Activated B cell treated with CpG ODN at 0.5 μM for 24 hours (primary cell): Measurements from ENCODE around the gene LDB3. TPM values are rescaled to one million over a fixed set of nuclear protein-coding genes. Genes with fewer than 3 reads are reported as not detected.

Experiments used
- ATAC-seq: fragments of 200-7000 bp; cut with Tn5 transposase; one replicate; pipeline ENCODE4 v1.10.0; 2021; ENCODE audit warnings: low read depth, mild to moderate bottlenecking, moderate library complexity
- CTCF ChIA-PET: fragments of 350-600 bp; sonication (Branson Sonifier 250); formaldehyde crosslinking; loops from one replicate; lab custom pipeline; 2021; ENCODE audit warnings: antibody characterized with exemption; lab: Charles Lee
- POLR2A ChIA-PET: fragments of 350-600 bp; sonication (Branson Sonifier 250); formaldehyde crosslinking; loops from one replicate; lab custom pipeline; 2021; ENCODE audit warnings: antibody characterized with exemption; lab: Charles Lee
- DNase-seq: peaks from one replicate; pipeline ENCODE4 v3.0.0; 2022
- H3K27ac Mint-ChIP-seq: one replicate; pipeline ENCODE4 v1.8.0; 2020; ENCODE audit warnings: mixed read lengths
- H3K27me3 Mint-ChIP-seq: one replicate; pipeline ENCODE4 v1.8.0; 2021; ENCODE audit warnings: mixed read lengths
- H3K36me3 Mint-ChIP-seq: one replicate; pipeline ENCODE4 v1.8.0; 2021; ENCODE audit warnings: low read depth, mixed read lengths
- H3K4me1 Mint-ChIP-seq: one replicate; pipeline ENCODE4 v1.8.0; 2021; ENCODE audit warnings: mixed read lengths
- H3K4me3 Mint-ChIP-seq: one replicate; pipeline ENCODE4 v1.8.0; 2020; ENCODE audit warnings: mild to moderate bottlenecking, mixed read lengths
- H3K9me3 Mint-ChIP-seq: one replicate; pipeline ENCODE4 v1.8.0; 2020; ENCODE audit warnings: mixed read lengths
- intact Hi-C: fragments of 100-400 bp; cut with micrococcal nuclease; formaldehyde crosslinking; loops from one replicate; pipeline ENCODE4 v1.15.1; 2024
- total RNA-seq: library from RNA; stranded (reverse); gene quantifications from 2 replicates; pipeline ENCODE4 v1.2.3, GENCODE V29; 2022
- TF ChIP-seq, protein P1 (sequence below): fragments of 200-600 bp; IDR thresholded peaks from one replicate; pipeline ENCODE4 v1.8.0; 2022; ENCODE audit warnings: antibody characterized with exemption, mild to moderate bottlenecking

Gene LDB3
- total RNA-seq, 1 donor from 2014 or later, result not detected

DNA sequence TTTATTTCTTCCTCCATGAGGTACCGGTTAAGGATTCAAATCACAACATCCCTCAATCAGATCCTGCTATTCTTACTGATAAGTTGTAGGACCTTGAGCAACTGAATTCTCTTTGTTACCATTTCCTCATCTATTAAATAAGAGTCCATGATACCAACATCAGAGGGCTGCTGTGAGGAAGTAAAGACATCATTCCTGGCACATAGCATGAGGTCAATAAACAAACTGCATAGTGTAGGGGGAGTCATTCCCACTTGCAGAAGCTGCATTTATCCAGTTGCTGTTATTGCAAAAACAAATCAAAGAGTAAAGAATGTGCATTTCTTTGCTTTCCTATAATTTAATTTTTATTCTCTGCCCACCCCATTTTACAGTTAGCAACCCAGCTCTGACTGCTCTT lies 36.8 kb downstream of the LDB3 start:
- Mint-ChIP-seq H3K27ac (no peak overlapping the region), H3K4me1 (no peaks in the 10 kb centered on the region), H3K9me3 (no peaks in the 10 kb centered on the region), H3K27me3 (no peaks in the 10 kb centered on the region), H3K4me3 (no peak overlapping the region), H3K36me3 (no peaks in the 10 kb centered on the region)
- DNase-seq (no peak), ATAC-seq (no peak)
- intact Hi-C loops, result no loop called here
- CTCF ChIA-PET, result no interaction called here
- POLR2A ChIA-PET, result no interaction called here
- TF ChIP-seq, protein P1, sequence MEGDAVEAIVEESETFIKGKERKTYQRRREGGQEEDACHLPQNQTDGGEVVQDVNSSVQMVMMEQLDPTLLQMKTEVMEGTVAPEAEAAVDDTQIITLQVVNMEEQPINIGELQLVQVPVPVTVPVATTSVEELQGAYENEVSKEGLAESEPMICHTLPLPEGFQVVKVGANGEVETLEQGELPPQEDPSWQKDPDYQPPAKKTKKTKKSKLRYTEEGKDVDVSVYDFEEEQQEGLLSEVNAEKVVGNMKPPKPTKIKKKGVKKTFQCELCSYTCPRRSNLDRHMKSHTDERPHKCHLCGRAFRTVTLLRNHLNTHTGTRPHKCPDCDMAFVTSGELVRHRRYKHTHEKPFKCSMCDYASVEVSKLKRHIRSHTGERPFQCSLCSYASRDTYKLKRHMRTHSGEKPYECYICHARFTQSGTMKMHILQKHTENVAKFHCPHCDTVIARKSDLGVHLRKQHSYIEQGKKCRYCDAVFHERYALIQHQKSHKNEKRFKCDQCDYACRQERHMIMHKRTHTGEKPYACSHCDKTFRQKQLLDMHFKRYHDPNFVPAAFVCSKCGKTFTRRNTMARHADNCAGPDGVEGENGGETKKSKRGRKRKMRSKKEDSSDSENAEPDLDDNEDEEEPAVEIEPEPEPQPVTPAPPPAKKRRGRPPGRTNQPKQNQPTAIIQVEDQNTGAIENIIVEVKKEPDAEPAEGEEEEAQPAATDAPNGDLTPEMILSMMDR, result no peak

- intact Hi-C loops, result no loop called here
- H3K27ac Mint-ChIP-seq, result no peak overlapping the region
- no peak for ATAC-seq
- H3K4me1 Mint-ChIP-seq, result peaks cover 5% of the 10 kb centered on the region
- no peaks in the 10 kb centered on the region for H3K27me3 Mint-ChIP-seq
- no peak overlapping the region for H3K4me3 Mint-ChIP-seq
- DNase-seq, result no peak
- TF ChIP-seq, protein P1, result no peak
- no peaks in the 10 kb centered on the region for H3K9me3 Mint-ChIP-seq
- ChIA-PET POLR2A (no interaction called here), CTCF (no interaction called here)
- no peaks in the 10 kb centered on the region for H3K36me3 Mint-ChIP-seq
These were observed 37.6 kb downstream of the LDB3 start for GRCh38 chr10:86705905-86706304.

- POLR2A ChIA-PET, result no interaction called here
- Mint-ChIP-seq H3K4me3 (no peak overlapping the region), H3K36me3 (no peaks in the 10 kb centered on the region), H3K27ac (no peak overlapping the region), H3K4me1 (peaks cover 6% of the 10 kb centered on the region), H3K27me3 (no peaks in the 10 kb centered on the region), H3K9me3 (no peaks in the 10 kb centered on the region)
- CTCF ChIA-PET, result no interaction called here
- intact Hi-C loops, result no loop called here
- TF ChIP-seq, protein P1, result no peak
- no peak for ATAC-seq
- no peak for DNase-seq
These were observed 38.1 kb downstream of the LDB3 start for GRCh38 chr10:86706401-86706841.

GRCh38 chr10:86706977-86707376 lies 38.7 kb downstream of the LDB3 start:
- no peak overlapping the region for H3K27ac Mint-ChIP-seq
- intact Hi-C loops, result no loop called here
- no peaks in the 10 kb centered on the region for H3K36me3 Mint-ChIP-seq
- POLR2A ChIA-PET, result no interaction called here
- DNase-seq (no peak), ATAC-seq (no peak)
- H3K4me1 Mint-ChIP-seq, result peaks cover 6% of the 10 kb centered on the region
- CTCF ChIA-PET, result no interaction called here
- H3K9me3 Mint-ChIP-seq, result no peaks in the 10 kb centered on the region
- no peaks in the 10 kb centered on the region for H3K27me3 Mint-ChIP-seq
- TF ChIP-seq, protein P1, result no peak
- no peak overlapping the region for H3K4me3 Mint-ChIP-seq

DNA sequence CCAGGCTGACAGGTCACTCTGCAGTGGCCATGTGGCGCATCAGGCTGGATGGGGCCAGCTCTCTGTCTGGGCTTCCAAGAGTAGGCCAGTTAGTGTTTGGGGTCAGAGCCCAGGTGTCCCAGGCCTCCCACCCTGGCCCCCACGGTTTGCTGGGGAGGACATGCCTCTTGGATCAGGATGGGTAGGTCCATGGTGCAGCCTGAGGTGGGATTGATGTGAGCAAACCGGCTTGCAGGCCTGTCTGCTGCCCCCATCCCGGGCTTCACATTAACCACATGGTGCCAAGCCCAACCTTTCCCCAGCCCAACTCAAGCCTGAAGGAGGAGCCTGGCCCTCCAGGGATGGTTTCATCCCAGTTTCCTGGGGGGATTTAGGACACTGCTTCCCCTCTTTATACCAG lies 39.2 kb downstream of the LDB3 start:
- DNase-seq, result no peak
- ChIA-PET POLR2A (no interaction called here), CTCF (no interaction called here)
- Mint-ChIP-seq H3K9me3 (no peaks in the 10 kb centered on the region), H3K4me3 (no peak overlapping the region), H3K36me3 (peaks cover 2% of the 10 kb centered on the region), H3K27me3 (no peaks in the 10 kb centered on the region), H3K27ac (no peak overlapping the region), H3K4me1 (peaks cover 10% of the 10 kb centered on the region)
- intact Hi-C loops, result no loop called here
- no peak for ATAC-seq
- TF ChIP-seq, protein P1, result no peak
